ENCODE results near the gene CXCL8. TPM values are rescaled to one million over a fixed set of nuclear protein-coding genes. Genes with fewer than 3 reads are reported as not detected.

The CXCL8 gene
- total and polyA plus RNA-seq, 9 of the 15 experiments (the other 6 are each of a cell fraction or from before 2014, with no cell fraction given): 1.6 to 7.7 (median 3.3) TPM

DNA sequence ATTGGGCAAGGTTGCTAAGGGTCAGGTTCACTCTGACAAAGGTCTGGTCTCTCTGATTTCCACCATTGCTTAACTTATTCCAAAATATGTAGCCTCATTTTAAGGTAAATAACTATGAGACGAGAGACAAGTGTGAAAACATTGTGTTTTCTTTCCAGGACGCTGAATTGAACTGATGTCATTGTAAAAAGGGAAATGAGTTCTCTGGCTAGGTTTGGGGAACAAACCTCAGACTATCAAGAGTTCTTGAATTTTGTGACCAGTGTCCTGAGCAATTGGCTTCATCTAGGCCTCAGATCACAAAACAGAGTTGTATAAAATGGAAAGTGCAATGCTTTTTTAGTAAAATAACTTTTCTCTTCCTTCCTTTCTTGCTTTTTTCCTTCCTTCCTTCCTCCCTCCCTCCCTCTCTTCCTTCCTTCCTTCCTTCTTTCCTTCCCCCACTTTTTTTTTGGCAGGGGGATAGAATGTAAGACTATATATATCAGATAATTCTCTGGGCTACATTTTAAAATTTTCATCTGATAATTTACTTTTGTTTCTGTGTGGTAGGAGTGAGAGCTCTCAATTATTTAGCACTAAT is 30.8 kb upstream of the CXCL8 start:
- intact Hi-C loops (cut with micrococcal nuclease) (loop anchor here (5.0 to 10.0 kb wide), 2 partner anchors 388 to 625 kb away; partner anchors contain the start of gene CXCL2), in situ Hi-C loops (cut with MboI) (loop anchor here (25.0 kb wide), 1 partner anchor 953 kb away; no protein-coding TSS in a partner anchor)
- Histone ChIP-seq H3K4me2 (ENCODE audit: insufficient read depth, low read length) (no peak overlapping the region), H4K20me1 (replicated peaks; ENCODE audit: control insufficient read depth, insufficient read depth, low read length) (no peaks in the 10 kb centered on the region), H3K27me3 (ENCODE audit: control insufficient read depth in 2 of 2, insufficient read depth in 2 of 2, low read length in 2 of 2) (no peaks in the 10 kb centered on the region), H3K4me3 (no peak overlapping the region), H3K4me1 (replicated peaks in 1 of 2; ENCODE audit: control insufficient read depth in 2 of 2, insufficient read depth in 2 of 2, low read length in 2 of 2) (peaks cover 0 to 67% of the 10 kb centered on the region in 2 experiments; a peak in 4 of 5 replicates), H3K27ac (ENCODE audit: extremely low read depth, low read depth, low read length) (peak overlapping the region; percentile 74; the same call in 2 of the 3 replicates), H3K9me3 (replicated peaks; ENCODE audit: control insufficient read depth, insufficient read depth, low read depth, low read length) (no peaks in the 10 kb centered on the region), H3K9ac (ENCODE audit: insufficient read depth in 1 of 2, low read depth in 2 of 2, low read length in 2 of 2) (no peak overlapping the region), H3K36me3 (ENCODE audit: control insufficient read depth, insufficient read depth, low read length) (no peaks in the 10 kb centered on the region), H3K9me1 (ENCODE audit: control insufficient read depth, insufficient read depth, low read length) (no peaks in the 10 kb centered on the region), H3K79me2 (ENCODE audit: control insufficient read depth, insufficient read depth, low read length) (no peaks in the 10 kb centered on the region), H2AFZ (ENCODE audit: low read depth, low read length) (peak overlapping the region; percentile 85)
- ATAC-seq (no peak), FAIRE-seq (no peak), DNase-seq (ENCODE audit: extremely low read depth in 1 of 4, low spot score in 3 of 4) (no peak)
- 11% methylated on average over 2 of the region's 2 CpGs for WGBS (ENCODE audit: insufficient coverage, low coverage, missing lambda C conversion rate)
- ChIA-PET CTCF (ENCODE audit: low intra/inter-chr PET ratio) (no interaction called here), POLR2A (interaction anchor here (0.6 to 0.8 kb wide), 3 partner anchors 9 to 474 kb away, joined by 3 read pairs; no protein-coding TSS in a partner anchor)
- no TSS peak for BruUV-seq (replicated peaks)
- no peak for TF ChIP-seq HSF4 (CRISPR knock-in tag; IDR thresholded peaks at IDR 0.05; ENCODE audit: borderline replicate concordance)
- no peak for TF ChIP-seq EP400 (IDR thresholded peaks at IDR 0.05)
- TF ChIP-seq RBBP5 (IDR thresholded peaks at IDR 0.05; ENCODE audit: borderline replicate concordance, insufficient read depth, low read length, poor library complexity, severe bottlenecking): no peak
- TF ChIP-seq, protein P1, sequence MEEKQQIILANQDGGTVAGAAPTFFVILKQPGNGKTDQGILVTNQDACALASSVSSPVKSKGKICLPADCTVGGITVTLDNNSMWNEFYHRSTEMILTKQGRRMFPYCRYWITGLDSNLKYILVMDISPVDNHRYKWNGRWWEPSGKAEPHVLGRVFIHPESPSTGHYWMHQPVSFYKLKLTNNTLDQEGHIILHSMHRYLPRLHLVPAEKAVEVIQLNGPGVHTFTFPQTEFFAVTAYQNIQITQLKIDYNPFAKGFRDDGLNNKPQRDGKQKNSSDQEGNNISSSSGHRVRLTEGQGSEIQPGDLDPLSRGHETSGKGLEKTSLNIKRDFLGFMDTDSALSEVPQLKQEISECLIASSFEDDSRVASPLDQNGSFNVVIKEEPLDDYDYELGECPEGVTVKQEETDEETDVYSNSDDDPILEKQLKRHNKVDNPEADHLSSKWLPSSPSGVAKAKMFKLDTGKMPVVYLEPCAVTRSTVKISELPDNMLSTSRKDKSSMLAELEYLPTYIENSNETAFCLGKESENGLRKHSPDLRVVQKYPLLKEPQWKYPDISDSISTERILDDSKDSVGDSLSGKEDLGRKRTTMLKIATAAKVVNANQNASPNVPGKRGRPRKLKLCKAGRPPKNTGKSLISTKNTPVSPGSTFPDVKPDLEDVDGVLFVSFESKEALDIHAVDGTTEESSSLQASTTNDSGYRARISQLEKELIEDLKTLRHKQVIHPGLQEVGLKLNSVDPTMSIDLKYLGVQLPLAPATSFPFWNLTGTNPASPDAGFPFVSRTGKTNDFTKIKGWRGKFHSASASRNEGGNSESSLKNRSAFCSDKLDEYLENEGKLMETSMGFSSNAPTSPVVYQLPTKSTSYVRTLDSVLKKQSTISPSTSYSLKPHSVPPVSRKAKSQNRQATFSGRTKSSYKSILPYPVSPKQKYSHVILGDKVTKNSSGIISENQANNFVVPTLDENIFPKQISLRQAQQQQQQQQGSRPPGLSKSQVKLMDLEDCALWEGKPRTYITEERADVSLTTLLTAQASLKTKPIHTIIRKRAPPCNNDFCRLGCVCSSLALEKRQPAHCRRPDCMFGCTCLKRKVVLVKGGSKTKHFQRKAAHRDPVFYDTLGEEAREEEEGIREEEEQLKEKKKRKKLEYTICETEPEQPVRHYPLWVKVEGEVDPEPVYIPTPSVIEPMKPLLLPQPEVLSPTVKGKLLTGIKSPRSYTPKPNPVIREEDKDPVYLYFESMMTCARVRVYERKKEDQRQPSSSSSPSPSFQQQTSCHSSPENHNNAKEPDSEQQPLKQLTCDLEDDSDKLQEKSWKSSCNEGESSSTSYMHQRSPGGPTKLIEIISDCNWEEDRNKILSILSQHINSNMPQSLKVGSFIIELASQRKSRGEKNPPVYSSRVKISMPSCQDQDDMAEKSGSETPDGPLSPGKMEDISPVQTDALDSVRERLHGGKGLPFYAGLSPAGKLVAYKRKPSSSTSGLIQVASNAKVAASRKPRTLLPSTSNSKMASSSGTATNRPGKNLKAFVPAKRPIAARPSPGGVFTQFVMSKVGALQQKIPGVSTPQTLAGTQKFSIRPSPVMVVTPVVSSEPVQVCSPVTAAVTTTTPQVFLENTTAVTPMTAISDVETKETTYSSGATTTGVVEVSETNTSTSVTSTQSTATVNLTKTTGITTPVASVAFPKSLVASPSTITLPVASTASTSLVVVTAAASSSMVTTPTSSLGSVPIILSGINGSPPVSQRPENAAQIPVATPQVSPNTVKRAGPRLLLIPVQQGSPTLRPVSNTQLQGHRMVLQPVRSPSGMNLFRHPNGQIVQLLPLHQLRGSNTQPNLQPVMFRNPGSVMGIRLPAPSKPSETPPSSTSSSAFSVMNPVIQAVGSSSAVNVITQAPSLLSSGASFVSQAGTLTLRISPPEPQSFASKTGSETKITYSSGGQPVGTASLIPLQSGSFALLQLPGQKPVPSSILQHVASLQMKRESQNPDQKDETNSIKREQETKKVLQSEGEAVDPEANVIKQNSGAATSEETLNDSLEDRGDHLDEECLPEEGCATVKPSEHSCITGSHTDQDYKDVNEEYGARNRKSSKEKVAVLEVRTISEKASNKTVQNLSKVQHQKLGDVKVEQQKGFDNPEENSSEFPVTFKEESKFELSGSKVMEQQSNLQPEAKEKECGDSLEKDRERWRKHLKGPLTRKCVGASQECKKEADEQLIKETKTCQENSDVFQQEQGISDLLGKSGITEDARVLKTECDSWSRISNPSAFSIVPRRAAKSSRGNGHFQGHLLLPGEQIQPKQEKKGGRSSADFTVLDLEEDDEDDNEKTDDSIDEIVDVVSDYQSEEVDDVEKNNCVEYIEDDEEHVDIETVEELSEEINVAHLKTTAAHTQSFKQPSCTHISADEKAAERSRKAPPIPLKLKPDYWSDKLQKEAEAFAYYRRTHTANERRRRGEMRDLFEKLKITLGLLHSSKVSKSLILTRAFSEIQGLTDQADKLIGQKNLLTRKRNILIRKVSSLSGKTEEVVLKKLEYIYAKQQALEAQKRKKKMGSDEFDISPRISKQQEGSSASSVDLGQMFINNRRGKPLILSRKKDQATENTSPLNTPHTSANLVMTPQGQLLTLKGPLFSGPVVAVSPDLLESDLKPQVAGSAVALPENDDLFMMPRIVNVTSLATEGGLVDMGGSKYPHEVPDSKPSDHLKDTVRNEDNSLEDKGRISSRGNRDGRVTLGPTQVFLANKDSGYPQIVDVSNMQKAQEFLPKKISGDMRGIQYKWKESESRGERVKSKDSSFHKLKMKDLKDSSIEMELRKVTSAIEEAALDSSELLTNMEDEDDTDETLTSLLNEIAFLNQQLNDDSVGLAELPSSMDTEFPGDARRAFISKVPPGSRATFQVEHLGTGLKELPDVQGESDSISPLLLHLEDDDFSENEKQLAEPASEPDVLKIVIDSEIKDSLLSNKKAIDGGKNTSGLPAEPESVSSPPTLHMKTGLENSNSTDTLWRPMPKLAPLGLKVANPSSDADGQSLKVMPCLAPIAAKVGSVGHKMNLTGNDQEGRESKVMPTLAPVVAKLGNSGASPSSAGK (IDR thresholded peaks at IDR 0.05): no peak
- TF ChIP-seq, protein P2, sequence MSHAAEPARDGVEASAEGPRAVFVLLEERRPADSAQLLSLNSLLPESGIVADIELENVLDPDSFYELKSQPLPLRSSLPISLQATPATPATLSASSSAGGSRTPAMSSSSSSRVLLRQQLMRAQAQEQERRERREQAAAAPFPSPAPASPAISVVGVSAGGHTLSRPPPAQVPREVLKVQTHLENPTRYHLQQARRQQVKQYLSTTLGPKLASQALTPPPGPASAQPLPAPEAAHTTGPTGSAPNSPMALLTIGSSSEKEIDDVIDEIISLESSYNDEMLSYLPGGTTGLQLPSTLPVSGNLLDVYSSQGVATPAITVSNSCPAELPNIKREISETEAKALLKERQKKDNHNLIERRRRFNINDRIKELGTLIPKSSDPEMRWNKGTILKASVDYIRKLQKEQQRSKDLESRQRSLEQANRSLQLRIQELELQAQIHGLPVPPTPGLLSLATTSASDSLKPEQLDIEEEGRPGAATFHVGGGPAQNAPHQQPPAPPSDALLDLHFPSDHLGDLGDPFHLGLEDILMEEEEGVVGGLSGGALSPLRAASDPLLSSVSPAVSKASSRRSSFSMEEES (CRISPR knock-in tag; IDR thresholded peaks at IDR 0.05): no peak
- TF ChIP-seq POLR2H (tag; IDR thresholded peaks at IDR 0.05; ENCODE audit: low read depth): no peak
- peak; percentile 20; the same call in 1 of the 2 replicates for TF ChIP-seq ZNF175 (CRISPR knock-in tag; IDR thresholded peaks at IDR 0.05; ENCODE audit: low read depth)
